H1 (cell line): ENCODE results near the gene FGL2. TPM values are rescaled to one million over a fixed set of nuclear protein-coding genes. Genes with fewer than 3 reads are reported as not detected.

Experiments
- CTCF ChIA-PET: fragments of 300-600 bp; sonication (Branson Sonifier 250); formaldehyde crosslinking; loops from one replicate; lab custom pipeline; 2021; ENCODE audit not compliant: partially characterized antibody; lab: Charles Lee
- POLR2A ChIA-PET: fragments of 300-600 bp; sonication (Branson Sonifier 250); formaldehyde crosslinking; loops from one replicate; lab custom pipeline; 2021; ENCODE audit warnings: inconsistent platforms; ENCODE audit not compliant: partially characterized antibody; lab: Charles Lee
- DNase-seq, 2 experiments: peaks; one replicate each; pipeline versions ENCODE4 v3.0.0 to v3.0.0-alpha.2; 2010 to 2022; ENCODE audit warnings: low spot score in 2 of 2, low read depth in 1 of 2, mixed read lengths in 1 of 2
- FAIRE-seq: peaks from 2 replicates; lab custom pipeline; 2011; peaks lifted over from hg19 to GRCh38; lab: Jason Lieb, UNC
- H2AFZ ChIP-seq: 2 replicates; pipeline ENCODE4 v1.8.1; 2012; ENCODE audit warnings: low read length, inconsistent platforms
- H2AK5ac ChIP-seq: 2 replicates; pipeline ENCODE4 v1.6.1; 2013; ENCODE audit warnings: low read depth, low read length
- H2BK120ac ChIP-seq: replicated peaks from 2 replicates; pipeline ENCODE3; 2013; ENCODE audit warnings: low read depth, low read length, inconsistent platforms
- H2BK12ac ChIP-seq: 2 replicates; pipeline ENCODE4 v1.6.1; 2013; ENCODE audit warnings: low read depth, low read length
- H2BK15ac ChIP-seq: 2 replicates; pipeline ENCODE4 v1.6.1; 2013; ENCODE audit warnings: low read length
- H2BK20ac ChIP-seq: 2 replicates; pipeline ENCODE4 v1.6.1; 2013; ENCODE audit warnings: low read length
- H2BK5ac ChIP-seq: 2 replicates; pipeline ENCODE4 v1.6.1; 2013; ENCODE audit warnings: low read depth, low read length
- H3K14ac ChIP-seq: 2 replicates; pipeline ENCODE4 v1.6.1; 2013; ENCODE audit warnings: inconsistent platforms; ENCODE audit not compliant: insufficient read length
- H3K18ac ChIP-seq: 2 replicates; pipeline ENCODE4 v1.6.1; 2013; ENCODE audit warnings: low read length; ENCODE audit errors: extremely low read depth
- H3K23ac ChIP-seq: 2 replicates; pipeline ENCODE4 v1.6.1; 2013; ENCODE audit warnings: inconsistent platforms; ENCODE audit not compliant: insufficient read length
- H3K23me2 ChIP-seq: 2 replicates; pipeline ENCODE4 v1.6.1; 2013; ENCODE audit warnings: low read depth, low read length
- H3K27ac ChIP-seq: 2 replicates; pipeline ENCODE4 v1.6.1; 2011; ENCODE audit warnings: low read depth, low read length, inconsistent platforms
- H3K27me3 ChIP-seq, 4 experiments: replicated peaks in 1 of 4; 1 replicate in 1 of 4; 2 replicates in 3 of 4; pipeline versions ENCODE4 v1.6.1 to v1.8.1; 2011 to 2013; ENCODE audit warnings: low read length in 3 of 4, mild to moderate bottlenecking in 3 of 4, inconsistent platforms in 2 of 4, mixed read lengths in 2 of 4, moderate library complexity in 1 of 4; ENCODE audit not compliant: control insufficient read depth in 3 of 4, insufficient read depth in 3 of 4; ENCODE audit errors: extremely low read depth in 1 of 4
- H3K36me3 ChIP-seq, 4 experiments: 2 replicates each; pipeline versions ENCODE4 v1.6.1 to v1.8.1; 2011 to 2013; ENCODE audit warnings: mild to moderate bottlenecking in 4 of 4, low read length in 3 of 4, moderate library complexity in 2 of 4, control low read depth in 1 of 4, inconsistent platforms in 1 of 4; ENCODE audit not compliant: insufficient read depth in 4 of 4, control insufficient read depth in 2 of 4
- H3K4ac ChIP-seq: replicated peaks from 2 replicates; pipeline ENCODE3; 2013; ENCODE audit warnings: low read length, low read depth, mixed read lengths, inconsistent platforms; ENCODE audit not compliant: insufficient read length
- H3K4me1 ChIP-seq, 4 experiments: replicated peaks in 1 of 4; 1 replicate in 1 of 4; 2 replicates in 3 of 4; pipeline versions ENCODE4 v1.6.1 to v1.8.1; 2011 to 2013; ENCODE audit warnings: low read length in 3 of 4, inconsistent platforms in 2 of 4, mixed read lengths in 1 of 4; ENCODE audit not compliant: insufficient read depth in 4 of 4, control insufficient read depth in 3 of 4
- H3K4me2 ChIP-seq, 2 experiments: 2 replicates each; pipeline versions ENCODE4 v1.6.1 to v1.8.1; 2011 to 2013; ENCODE audit warnings: low read depth in 2 of 2, low read length in 2 of 2, control low read depth in 1 of 2, inconsistent platforms in 1 of 2, mild to moderate bottlenecking in 1 of 2; ENCODE audit not compliant: insufficient read depth in 1 of 2
- H3K4me3 ChIP-seq, 4 experiments: fragments of 200-600, 300-600 bp in 1 of 4; sonication (generic), shearing (Covaris generic), sonication (Bioruptor Twin) in 1 of 4; 2 replicates each; pipeline versions ENCODE4 v1.5.1 to v1.8.1; 2011 to 2016; ENCODE audit warnings: low read length in 4 of 4, low read depth in 3 of 4, control low read depth in 2 of 4, inconsistent platforms in 2 of 4, mild to moderate bottlenecking in 2 of 4, mixed read lengths in 1 of 4, moderate library complexity in 1 of 4; ENCODE audit not compliant: insufficient read depth in 2 of 4; ENCODE audit errors: extremely low read depth in 1 of 4
- H3K56ac ChIP-seq: replicated peaks from 2 replicates; pipeline ENCODE3; 2013; ENCODE audit warnings: low read depth, mild to moderate bottlenecking, mixed read lengths, low read length, inconsistent platforms; ENCODE audit not compliant: insufficient read length
- H3K79me1 ChIP-seq: 2 replicates; pipeline ENCODE4 v1.6.1; 2013; ENCODE audit warnings: low read depth, low read length, control low read depth
- H3K79me2 ChIP-seq, 2 experiments: 2 replicates each; pipeline versions ENCODE4 v1.6.1 to v1.8.1; 2012 to 2013; ENCODE audit warnings: low read length in 2 of 2, mild to moderate bottlenecking in 2 of 2, inconsistent platforms in 1 of 2; ENCODE audit not compliant: insufficient read depth in 2 of 2, control insufficient read depth in 1 of 2
- H3K9ac ChIP-seq, 4 experiments: replicated peaks in 1 of 4; 1 replicate in 1 of 4; 2 replicates in 3 of 4; pipeline versions ENCODE4 v1.6.1 to v1.8.1; 2011 to 2013; ENCODE audit warnings: low read depth in 3 of 4, low read length in 3 of 4, control low read depth in 2 of 4, mild to moderate bottlenecking in 2 of 4, moderate library complexity in 2 of 4, inconsistent platforms in 1 of 4; ENCODE audit errors: extremely low read depth in 1 of 4
- H3K9me3 ChIP-seq, 2 experiments: 2 replicates each; pipeline versions ENCODE4 v1.6.1 to v1.8.1; 2012 to 2013; ENCODE audit warnings: mild to moderate bottlenecking in 2 of 2, moderate library complexity in 2 of 2, control low read depth in 1 of 2, inconsistent platforms in 1 of 2, low read depth in 1 of 2, low read length in 1 of 2, mixed read lengths in 1 of 2; ENCODE audit not compliant: insufficient read depth in 2 of 2
- H4K20me1 ChIP-seq, 2 experiments: replicated peaks in 1 of 2; 2 replicates each; pipeline versions ENCODE3 to v1.8.1; 2011 to 2013; ENCODE audit warnings: inconsistent platforms in 2 of 2, low read length in 2 of 2, mild to moderate bottlenecking in 1 of 2; ENCODE audit not compliant: insufficient read depth in 2 of 2, control insufficient read depth in 1 of 2
- H4K5ac ChIP-seq: 2 replicates; pipeline ENCODE4 v1.6.1; 2013; ENCODE audit warnings: low read length, low read depth, mixed read lengths, inconsistent platforms; ENCODE audit not compliant: insufficient read length
- H4K8ac ChIP-seq: 2 replicates; pipeline ENCODE4 v1.8.0; 2013; ENCODE audit warnings: mild to moderate bottlenecking, moderate library complexity, low read length, inconsistent platforms; ENCODE audit not compliant: insufficient read depth; ENCODE audit errors: extremely low read depth
- H4K91ac ChIP-seq: replicated peaks from 2 replicates; pipeline ENCODE3; 2013; ENCODE audit warnings: low read length, mixed read lengths, inconsistent platforms; ENCODE audit not compliant: insufficient read length
- EP300 ChIP-seq, 2 experiments: IDR thresholded peaks; 1 replicate in 1 of 2; 2 replicates in 1 of 2; pipeline ENCODE4 v1.6.1; 2011 to 2012; ENCODE audit warnings: low read depth in 2 of 2, low read length in 2 of 2, mild to moderate bottlenecking in 2 of 2, borderline replicate concordance in 1 of 2, inconsistent platforms in 1 of 2, moderate library complexity in 1 of 2
- GABPA ChIP-seq: IDR thresholded peaks from 2 replicates; pipeline ENCODE4 v1.6.1; 2011; ENCODE audit warnings: mild to moderate bottlenecking, low read length, moderate library complexity, borderline replicate concordance; ENCODE audit not compliant: insufficient read depth
- HDAC6 ChIP-seq: IDR thresholded peaks from one replicate; pipeline ENCODE4 v1.7.1; 2012; ENCODE audit warnings: low read depth, mild to moderate bottlenecking, inconsistent platforms, low read length, moderate library complexity
- JUND ChIP-seq: IDR thresholded peaks from 2 replicates; pipeline ENCODE4 v1.6.1; 2011; ENCODE audit warnings: mild to moderate bottlenecking, improper control_type of control experiment, low read length
- KDM4A ChIP-seq: IDR thresholded peaks from one replicate; pipeline ENCODE4 v1.7.1; 2012; ENCODE audit warnings: low read depth, mild to moderate bottlenecking, moderate library complexity, low read length, inconsistent platforms; ENCODE audit not compliant: severe bottlenecking
- NRF1 ChIP-seq: IDR thresholded peaks from 2 replicates; pipeline ENCODE4 v1.6.1; 2011; ENCODE audit warnings: mild to moderate bottlenecking, low read depth, low read length, improper control_type of control experiment
- PHF8 ChIP-seq: fragments of 200-600 bp; sonication (generic); conservative IDR thresholded peaks from 2 replicates; pipeline ENCODE4 v1.7.1; 2012; ENCODE audit warnings: low read depth, mild to moderate bottlenecking, inconsistent platforms, low read length, moderate library complexity
- POLR2A ChIP-seq, 2 experiments: IDR thresholded peaks; 1 replicate in 1 of 2; 2 replicates in 1 of 2; pipeline ENCODE4 v1.6.1; 2011; ENCODE audit warnings: low read depth in 2 of 2, low read length in 2 of 2, mild to moderate bottlenecking in 2 of 2; ENCODE audit errors: control extremely low read depth in 1 of 2
- SAP30 ChIP-seq: fragments of 300-600 bp; sonication (generic); IDR thresholded peaks from 2 replicates; pipeline ENCODE4 v1.7.1; 2012; ENCODE audit warnings: low read length, moderate library complexity, mild to moderate bottlenecking, inconsistent platforms; ENCODE audit not compliant: insufficient read depth, insufficient replicate concordance
- SP2 ChIP-seq: IDR thresholded peaks from 2 replicates; pipeline ENCODE4 v1.6.1; 2012; ENCODE audit warnings: mild to moderate bottlenecking, low read length, inconsistent platforms
- TBP ChIP-seq: IDR thresholded peaks from 2 replicates; pipeline ENCODE4 v1.6.1; 2011; ENCODE audit warnings: low read depth, low read length, improper control_type of control experiment
- TEAD4 ChIP-seq: IDR thresholded peaks from 2 replicates; pipeline ENCODE4 v1.6.1; 2012; ENCODE audit warnings: low read depth, low read length, inconsistent platforms, mixed read lengths
- YY1 ChIP-seq: IDR thresholded peaks from 2 replicates; pipeline ENCODE4 v1.6.1; 2011; ENCODE audit warnings: low read depth, mild to moderate bottlenecking, low read length
- ZNF274 ChIP-seq: IDR thresholded peaks from 2 replicates; pipeline ENCODE4 v1.7.0; 2012; ENCODE audit warnings: low read length, borderline replicate concordance; ENCODE audit errors: extremely low read depth
- WGBS, 2 experiments: shearing (Covaris generic) in 1 of 2; methylation state at CpG; one replicate each; pipeline versions ENCODE4 v1.1.6 to v1.1.7; 2013 to 2015; ENCODE audit warnings: low lambda C conversion rate in 2 of 2, mixed read lengths in 2 of 2, inconsistent platforms in 1 of 2, low coverage in 1 of 2, missing lambda C conversion rate in 1 of 2; ENCODE audit not compliant: insufficient replicate concordance in 2 of 2, insufficient coverage in 1 of 2, insufficient read length in 1 of 2; ENCODE audit errors: extremely low coverage in 1 of 2, missing lambda C conversion rate in 1 of 2; 5-methylcytosine and 5-hydroxymethylcytosine counted together
- polyA plus RNA-seq, 7 experiments: library from polyadenylated mRNA; depleted of rRNA in 3 of 7; stranded (reverse) in 5 of 7; unstranded in 2 of 7; fragments of >200 nt in 5 of 7; fragments of 200-250 nt in 2 of 7; gene quantifications; 1 replicate in 5 of 7; 2 replicates in 1 of 7; 4 replicates in 1 of 7; pipeline versions ENCODE4 v1.2.1 to v1.2.3, GENCODE V29; 2011 to 2013; ENCODE audit warnings: missing spikeins in 2 of 7, mixed read lengths in 2 of 7
- total RNA-seq: library from RNA; stranded (reverse); fragmentation: NEBNext Ultra II Directional; extraction: Animal tissue kit (Norgen Biotek cat#: 25700); gene quantifications from 2 replicates; pipeline ENCODE4 v1.2.1, GENCODE V29; 2021

Gene FGL2
- total and polyA plus RNA-seq, 2 of the 8 experiments (the other 6 are each of a cell fraction or from before 2014, with no cell fraction given): not detected

DNA sequence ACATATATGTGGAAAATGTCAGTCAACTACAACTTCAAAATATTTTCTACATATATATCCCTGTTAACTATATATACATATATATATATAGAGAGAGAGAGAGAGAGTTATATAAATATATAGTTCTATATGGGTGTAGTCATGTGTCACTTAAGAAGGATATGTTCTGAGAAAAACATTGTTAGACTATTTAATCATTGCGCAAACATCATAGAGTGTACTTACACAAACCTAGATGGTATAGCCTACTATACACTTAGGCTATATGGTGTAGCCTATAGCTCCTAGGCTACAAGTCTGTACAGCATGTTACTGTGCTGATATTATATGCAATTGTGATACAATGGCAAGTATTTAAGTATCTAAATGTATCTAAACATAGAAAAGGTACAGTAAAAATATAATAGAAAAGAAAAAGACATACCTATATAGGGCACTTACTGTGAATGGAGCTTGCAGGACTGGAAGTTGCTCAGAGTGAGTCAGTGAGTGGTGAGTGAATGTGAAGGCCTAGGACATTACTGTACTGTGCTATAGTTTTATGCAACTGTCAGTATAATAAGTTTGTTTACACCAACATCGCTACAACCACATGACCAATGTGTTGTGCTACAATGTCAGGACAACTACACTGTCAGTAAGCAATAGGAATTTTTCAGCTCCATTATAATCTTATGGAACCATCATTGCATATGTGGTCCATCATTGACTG, 18.0 kb upstream of the FGL2 start:
- no peak overlapping the region for H4K5ac ChIP-seq
- H3K4ac ChIP-seq: no peak overlapping the region
- H3K36me3 ChIP-seq: no peaks in the 10 kb centered on the region
- no peak overlapping the region for H3K27ac ChIP-seq
- POLR2A ChIA-PET: no interaction called here
- H3K14ac ChIP-seq: no peak overlapping the region
- H3K79me2 ChIP-seq: no peaks in the 10 kb centered on the region
- H2BK5ac ChIP-seq: no peak overlapping the region
- H3K27me3 ChIP-seq: no peaks in the 10 kb centered on the region
- no peak overlapping the region for H3K4me2 ChIP-seq
- DNase-seq (no peak), FAIRE-seq (no peak)
- H3K18ac ChIP-seq: no peak overlapping the region
- WGBS, 2 experiments: 98% methylated on average over 2 of the region's 2 CpGs; no CpG with 5 or more reads in 1 of the 2 experiments
- H4K8ac ChIP-seq: no peak overlapping the region
- H3K4me1 ChIP-seq: no peaks in the 10 kb centered on the region
- no peak overlapping the region for H3K56ac ChIP-seq
- H2AFZ ChIP-seq: no peak overlapping the region
- H4K91ac ChIP-seq: no peak overlapping the region
- H3K23me2 ChIP-seq: no peaks in the 10 kb centered on the region
- H2BK20ac ChIP-seq: no peak overlapping the region
- no peaks in the 10 kb centered on the region for H3K79me1 ChIP-seq
- no peak overlapping the region for H2BK120ac ChIP-seq
- H2BK12ac ChIP-seq: no peak overlapping the region
- H3K9me3 ChIP-seq: peaks cover 0 to 2% of the 10 kb centered on the region in 2 experiments; a peak in 1 of 4 replicates
- CTCF ChIA-PET: interaction anchor here (1.7 kb wide), 1 partner anchor 30 kb away, joined by 5 read pairs; no protein-coding TSS in a partner anchor
- no peak overlapping the region for H3K23ac ChIP-seq
- no peak overlapping the region for H3K4me3 ChIP-seq
- H4K20me1 ChIP-seq: no peaks in the 10 kb centered on the region
- no peak overlapping the region for H2BK15ac ChIP-seq
- no peak overlapping the region for H2AK5ac ChIP-seq
- H3K9ac ChIP-seq: no peak overlapping the region
- TF ChIP-seq EP300 (IDR thresholded peaks at IDR 0.05; ENCODE audit: borderline replicate concordance in 1 of 2, low read depth in 2 of 2, low read length in 2 of 2) (no peak), SP2 (no peak), GABPA (no peak), NRF1 (no peak), SAP30 (no peak), HDAC6 (no peak), YY1 (no peak), KDM4A (no peak), TBP (no peak), TEAD4 (no peak), ZNF274 (no peak), JUND (no peak), PHF8 (no peak), POLR2A (IDR thresholded peaks at IDR 0.05; ENCODE audit: control extremely low read depth in 1 of 2, low read depth in 2 of 2, low read length in 2 of 2) (no peak)
